ENCODE results near the gene FAM237A.

FAM237A gene

DNA sequence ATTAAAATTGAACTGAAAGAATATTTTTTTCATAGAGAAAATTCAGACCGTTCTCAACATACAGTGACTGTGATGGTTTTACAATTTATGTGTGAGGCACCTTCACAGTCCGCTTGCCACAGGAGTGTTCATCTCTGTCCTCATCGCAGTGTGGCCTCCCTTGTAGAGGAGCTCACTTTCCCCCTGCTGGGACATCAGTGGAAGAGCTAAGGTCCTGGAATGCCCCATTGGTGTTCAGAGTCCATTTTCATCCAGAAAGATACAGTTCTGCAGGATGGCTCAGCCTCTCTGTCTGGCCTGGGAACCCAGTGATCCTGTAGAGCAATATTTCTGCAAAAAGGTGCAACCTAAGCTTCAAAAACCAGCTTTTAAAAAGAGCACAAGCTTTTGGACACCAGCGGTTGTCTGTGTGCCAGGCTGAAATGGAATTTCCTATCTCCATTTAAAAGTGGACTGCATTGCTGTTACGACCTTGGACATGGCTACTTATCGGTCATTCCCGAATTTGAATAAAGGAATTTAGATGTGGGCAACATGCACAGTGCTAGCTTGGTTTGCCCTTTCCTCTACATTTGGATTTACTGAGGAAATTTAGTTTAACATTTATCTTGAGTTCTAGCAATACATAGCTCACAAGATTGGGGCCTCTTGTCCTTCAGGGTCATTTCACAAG, 26.7 kb upstream of the FAM237A start:
- Histone ChIP-seq H3K9ac (ENCODE audit: low read depth, low read length) (no peak overlapping the region), H3K4me2 (ENCODE audit: insufficient read depth, low read length) (no peak overlapping the region), H2AFZ (ENCODE audit: low read depth, low read length) (no peak overlapping the region), H3K36me3 (ENCODE audit: insufficient read depth, low read length) (no peaks in the 10 kb centered on the region), H3K4me3 (ENCODE audit: low read depth in 1 of 2, low read length in 2 of 2) (no peak overlapping the region), H4K20me1 (ENCODE audit: insufficient read depth, low read length) (no peaks in the 10 kb centered on the region), H3K79me2 (ENCODE audit: insufficient read depth, low read length) (no peaks in the 10 kb centered on the region), H3K9me3 (ENCODE audit: insufficient read depth, low read length, severe bottlenecking) (no peaks in the 10 kb centered on the region), H3K4me1 (ENCODE audit: insufficient read depth, low read length) (no peaks in the 10 kb centered on the region), H3K27ac (ENCODE audit: low read length) (no peak overlapping the region), H3K27me3 (ENCODE audit: insufficient read depth, low read length, poor library complexity) (no peaks in the 10 kb centered on the region)
- TF ChIP-seq EZH2 (IDR thresholded peaks at IDR 0.05; ENCODE audit: borderline replicate concordance, low read depth, low read length, severe bottlenecking): no peak
- TF ChIP-seq CTCF (IDR thresholded peaks at IDR 0.05; ENCODE audit: borderline replicate concordance, extremely low read depth, low read length, poor library complexity, severe bottlenecking): no peak
- ATAC-seq (ENCODE audit: insufficient read depth, low read depth): no peak
- DNase-seq: no peak

DNA sequence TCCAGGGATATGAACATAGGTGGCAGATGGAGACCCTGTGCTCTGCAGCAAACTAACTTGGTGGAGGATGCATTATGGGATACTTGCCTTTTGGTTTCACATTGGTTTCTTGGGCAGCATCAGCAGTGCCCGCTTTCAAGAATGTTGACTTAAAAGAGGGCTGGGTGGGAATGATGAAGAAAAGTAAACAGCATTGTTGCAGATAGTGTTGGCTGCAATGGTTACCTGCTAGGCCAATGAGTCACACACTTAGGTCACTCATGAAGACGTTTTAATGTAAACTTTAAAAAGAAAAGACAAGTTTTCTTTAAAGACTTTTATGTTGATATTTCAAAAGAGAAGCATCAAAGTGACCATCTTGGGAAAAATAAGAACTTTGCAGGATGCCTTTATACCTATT, 26.1 kb upstream of the FAM237A start:
- no peak for DNase-seq
- H2AFZ ChIP-seq (ENCODE audit: low read depth, low read length): no peak overlapping the region

GRCh38 chr2:206619011-206619410, 23.3 kb upstream of the FAM237A start:
- Histone ChIP-seq H3K4me3 (ENCODE audit: low read depth in 1 of 2, low read length in 2 of 2) (no peak overlapping the region), H3K79me2 (ENCODE audit: insufficient read depth, low read length) (no peaks in the 10 kb centered on the region), H4K20me1 (ENCODE audit: insufficient read depth, low read length) (no peaks in the 10 kb centered on the region), H3K27me3 (ENCODE audit: insufficient read depth, low read length, poor library complexity) (no peaks in the 10 kb centered on the region), H3K36me3 (ENCODE audit: insufficient read depth, low read length) (no peaks in the 10 kb centered on the region), H3K9me3 (ENCODE audit: insufficient read depth, low read length, severe bottlenecking) (no peaks in the 10 kb centered on the region), H3K4me2 (ENCODE audit: insufficient read depth, low read length) (no peak overlapping the region), H2AFZ (ENCODE audit: low read depth, low read length) (no peak overlapping the region), H3K27ac (ENCODE audit: low read length) (no peak overlapping the region), H3K9ac (ENCODE audit: low read depth, low read length) (no peak overlapping the region), H3K4me1 (ENCODE audit: insufficient read depth, low read length) (no peaks in the 10 kb centered on the region)
- no peak for DNase-seq
- no peak for TF ChIP-seq CTCF (IDR thresholded peaks at IDR 0.05; ENCODE audit: borderline replicate concordance, extremely low read depth, low read length, poor library complexity, severe bottlenecking)
- TF ChIP-seq EZH2 (IDR thresholded peaks at IDR 0.05; ENCODE audit: borderline replicate concordance, low read depth, low read length, severe bottlenecking): no peak
- ATAC-seq (ENCODE audit: insufficient read depth, low read depth): no peak

More for the DNA sequence above, 26.1 kb upstream of the FAM237A start:
- no peak overlapping the region for H3K4me2 ChIP-seq (ENCODE audit: insufficient read depth, low read length)
- no peak for ATAC-seq (ENCODE audit: insufficient read depth, low read depth)
- H3K4me3 ChIP-seq (ENCODE audit: low read depth in 1 of 2, low read length in 2 of 2): no peak overlapping the region
- no peak overlapping the region for H3K27ac ChIP-seq (ENCODE audit: low read length)
- H3K9me3 ChIP-seq (ENCODE audit: insufficient read depth, low read length, severe bottlenecking): no peaks in the 10 kb centered on the region
- H3K36me3 ChIP-seq (ENCODE audit: insufficient read depth, low read length): no peaks in the 10 kb centered on the region
- H4K20me1 ChIP-seq (ENCODE audit: insufficient read depth, low read length): no peaks in the 10 kb centered on the region
- no peaks in the 10 kb centered on the region for H3K27me3 ChIP-seq (ENCODE audit: insufficient read depth, low read length, poor library complexity)
- TF ChIP-seq CTCF (IDR thresholded peaks at IDR 0.05; ENCODE audit: borderline replicate concordance, extremely low read depth, low read length, poor library complexity, severe bottlenecking): no peak
- H3K9ac ChIP-seq (ENCODE audit: low read depth, low read length): no peak overlapping the region
- no peaks in the 10 kb centered on the region for H3K79me2 ChIP-seq (ENCODE audit: insufficient read depth, low read length)
- no peaks in the 10 kb centered on the region for H3K4me1 ChIP-seq (ENCODE audit: insufficient read depth, low read length)

All from DND-41 (cell line).